Ovary (tissue), 9 donors: ENCODE results near the gene RAVER2. TPM values are rescaled to one million over a fixed set of nuclear protein-coding genes. Genes with fewer than 3 reads are reported as not detected.
"Not testable (repeated sequence)": the region's sequence is repeated elsewhere in the genome, so short reads cannot be mapped to it uniquely, and the experiment has no call there.

Source experiments
- DNase-seq, 5 donors: peaks; one replicate each; pipeline ENCODE4 v3.0.0-alpha.2; 2019 to 2020
- H3K27ac ChIP-seq, 2 donors: fragments of 200-600 bp; one replicate each; pipeline versions ENCODE4 v1.5.1 to v1.8.0; 2019 to 2022
- H3K27me3 ChIP-seq: fragments of 200-600 bp; one replicate; pipeline ENCODE4 v1.8.0; 2022
- H3K36me3 ChIP-seq: fragments of 200-600 bp; sonication (generic); one replicate; pipeline ENCODE4 v1.5.1; 2019
- H3K4me1 ChIP-seq: one replicate; pipeline ENCODE4 v1.8.1; 2013; ENCODE audit warnings: mild to moderate bottlenecking, moderate library complexity; ENCODE audit not compliant: insufficient read depth
- H3K4me3 ChIP-seq: fragments of 200-600 bp; sonication (generic); one replicate; pipeline ENCODE4 v1.5.1; 2017
- H3K9me3 ChIP-seq, 2 donors: fragments of 200-600 bp in 1 of 2; sonication (generic) in 1 of 2; one replicate each; pipeline versions ENCODE4 v1.5.1 to v1.8.1; 2013 to 2019; ENCODE audit warnings: mild to moderate bottlenecking in 1 of 2, moderate library complexity in 1 of 2
- CTCF ChIP-seq, 3 donors: fragments of 450-650 bp in 2 of 3; fragments of 200-600 bp in 1 of 3; IDR thresholded peaks; one replicate each; pipeline versions ENCODE4 v1.5.1 to v1.8.0; 2016 to 2022; ENCODE audit warnings: antibody characterized with exemption in 3 of 3, mild to moderate bottlenecking in 1 of 3
- EP300 ChIP-seq: sonication (generic); formaldehyde crosslinking; IDR thresholded peaks from one replicate; pipeline ENCODE4 v1.6.1; 2017; ENCODE audit warnings: antibody characterized with exemption
- POLR2A ChIP-seq: fragments of 450-650 bp; IDR thresholded peaks from one replicate; pipeline ENCODE4 v1.6.1; 2017; ENCODE audit warnings: antibody characterized with exemption, mild to moderate bottlenecking, moderate library complexity
- WGBS, 3 donors: extraction: QIAGEN DNeasy Blood & Tissue Kit in 1 of 3; methylation state at CpG; one replicate each; pipeline versions ENCODE4 v1.1.5 to v1.1.7; 2013 to 2017; 5-methylcytosine and 5-hydroxymethylcytosine counted together
- intact Hi-C, 4 donors: fragments of 100-400 bp; cut with DNase I; formaldehyde crosslinking; loops; one replicate each; pipeline versions ENCODE4 v1.11.0 to v1.15.1; 2022 to 2023
- polyA plus RNA-seq, 2 donors: library from polyadenylated mRNA; stranded (reverse); fragments of 200-250 nt in 1 of 2; fragments of 350-450 nt in 1 of 2; fragmentation: Illumina TruSeq in 1 of 2; extraction: RNeasy Lipid Tissue Mini Kit (QIAGEN cat#74804) in 1 of 2; gene quantifications; one replicate each; pipeline ENCODE4 v1.2.3, GENCODE V29; 2013 to 2014
- total RNA-seq, 7 donors: library from RNA; depleted of rRNA in 2 of 7; stranded (reverse); fragments of >200 nt in 2 of 7; fragmentation: NEBNext Ultra II Directional in 3 of 7; extraction: Animal tissue kit (Norgen Biotek cat#: 25700) in 3 of 7; gene quantifications; one replicate each; pipeline versions ENCODE4 v1.1.0 to v1.2.4, GENCODE V29; 2016 to 2023
- donor health status: DM: no; HTN: no; CAD: no; lungs with moderate emphysema.
- donor health status: DM: no; HTN: no; CAD: no.
- donor health status: Bipolar disorder and iron deficiency.
- donor health status: DM: yes; HTN: yes; CAD: no.
- donor health status: DM: no; HTN: no; CAD: no.
- donor health status: DM: yes; HTN: yes; CAD: no.

The RAVER2 gene
- total and polyA plus RNA-seq, 9 donors, result 5.0 to 10.7 (median 7.9) TPM

DNA sequence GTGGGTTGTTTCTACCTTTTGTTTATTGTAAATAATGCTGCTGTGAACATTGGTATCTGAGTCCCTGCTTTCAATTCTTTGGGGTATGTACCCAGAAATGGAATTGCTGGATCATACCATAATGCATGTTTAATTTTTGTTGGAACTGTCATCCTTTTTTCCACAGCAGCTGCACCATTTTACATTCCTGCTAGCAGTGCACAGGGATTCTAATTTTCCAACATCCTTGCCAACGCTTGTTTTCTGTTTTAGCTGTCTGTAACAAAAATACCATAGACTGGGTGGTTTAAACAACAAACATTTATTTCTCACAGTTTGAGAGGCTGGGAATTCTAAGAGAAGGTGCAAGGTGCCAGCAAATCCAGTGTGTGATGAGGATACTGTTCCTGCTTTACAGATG lies 65.1 kb downstream of the RAVER2 start:
- DNase-seq, result no peak
- no peak for TF ChIP-seq CTCF (IDR thresholded peaks at IDR 0.05)
- no peak for TF ChIP-seq EP300
- TF ChIP-seq POLR2A, result no peak
- Histone ChIP-seq H3K27me3 (no peaks in the 10 kb centered on the region), H3K4me1 (peaks cover 2% of the 10 kb centered on the region), H3K4me3 (no peak overlapping the region), H3K36me3 (no peaks in the 10 kb centered on the region), H3K27ac (no peak overlapping the region), H3K9me3 (no peaks in the 10 kb centered on the region)
- intact Hi-C loops, result no loop called here
- WGBS, 3 donors, result 45 to 66% (median 64%) methylated on average over 1 of the region's 1 CpG

- TF ChIP-seq POLR2A (no peak), CTCF (IDR thresholded peaks at IDR 0.05) (no peak), EP300 (no peak)
- Histone ChIP-seq H3K4me3 (no peak overlapping the region), H3K4me1 (peaks cover 2% of the 10 kb centered on the region), H3K9me3 (no peaks in the 10 kb centered on the region), H3K27ac (no peak overlapping the region), H3K36me3 (no peaks in the 10 kb centered on the region), H3K27me3 (no peaks in the 10 kb centered on the region)
- intact Hi-C loops, result no loop called here
- 94 to 96% (median 96%) methylated on average over 6 of the region's 6 CpGs for WGBS, 3 donors
- no peak for DNase-seq
Observed at GRCh38 chr1:64811131-64811530, 66.3 kb downstream of the RAVER2 start.

GRCh38 chr1:64814427-64814826 lies 69.6 kb downstream of the RAVER2 start:
- no peaks in the 10 kb centered on the region for H3K9me3 ChIP-seq
- intact Hi-C loops, result no loop called here

DNA sequence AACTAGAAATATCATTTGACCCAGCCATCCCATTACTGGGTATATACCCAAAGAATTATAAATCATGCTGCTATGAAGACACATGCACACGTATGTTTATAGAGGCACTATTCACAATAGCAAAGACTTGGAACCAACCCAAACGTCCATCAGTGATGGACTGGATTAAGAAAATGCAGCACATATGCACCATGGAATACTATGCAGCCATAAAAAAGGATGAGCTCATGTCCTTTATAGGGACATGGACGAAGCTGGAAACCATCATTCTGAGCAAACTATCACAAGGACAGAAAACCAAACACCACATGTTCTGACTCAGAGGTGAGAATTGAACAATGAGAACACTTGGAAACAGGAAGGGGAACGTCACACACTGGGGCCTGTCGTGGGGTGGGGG lies 72.5 kb downstream of the RAVER2 start:
- H3K4me1 ChIP-seq, H3K27me3 ChIP-seq, H3K36me3 ChIP-seq, H3K27ac ChIP-seq, H3K4me3 ChIP-seq, intact Hi-C loops, H3K9me3 ChIP-seq, DNase-seq: not testable (repeated sequence)
- 89 to 98% (median 92%) methylated on average over 5 of the region's 5 CpGs for WGBS, 3 donors

More at GRCh38 chr1:64814427-64814826, 69.6 kb downstream of the RAVER2 start:
- H3K4me1 ChIP-seq, result no peaks in the 10 kb centered on the region
- no peak overlapping the region for H3K4me3 ChIP-seq
- 97 to 100% (median 98%) methylated on average over 1 of the region's 1 CpG for WGBS, 3 donors
- H3K27me3 ChIP-seq, result no peaks in the 10 kb centered on the region
- no peak for TF ChIP-seq EP300
- no peak for TF ChIP-seq CTCF (IDR thresholded peaks at IDR 0.05)
- TF ChIP-seq POLR2A, result no peak
- no peaks in the 10 kb centered on the region for H3K36me3 ChIP-seq
- no peak overlapping the region for H3K27ac ChIP-seq
- DNase-seq, result no peak

GRCh38 chr1:64820572-64820971 lies 75.7 kb downstream of the RAVER2 start:
- H3K27me3 ChIP-seq, H3K9me3 ChIP-seq, H3K4me3 ChIP-seq, H3K27ac ChIP-seq, H3K4me1 ChIP-seq, DNase-seq, H3K36me3 ChIP-seq: not testable (repeated sequence)
- intact Hi-C loops, result loop anchor here (5.0 to 10.0 kb wide), 5 partner anchors 126 to 556 kb away; no protein-coding TSS in a partner anchor
- 98% methylated on average over 3 of the region's 3 CpGs for WGBS, 3 donors
